ENCODE measurements around the gene COL12A1. TPM values are rescaled to one million over a fixed set of nuclear protein-coding genes. Genes with fewer than 3 reads are reported as not detected.

The COL12A1 gene
- polyA plus RNA-seq, 1 donor from 2014 or later: 0.63 TPM

GRCh38 chr6:75220357-75220756 lies 14.5 kb upstream of the COL12A1 start:
- TF ChIP-seq REST (IDR thresholded peaks at IDR 0.05; ENCODE audit: borderline replicate concordance) (no peak), POLR2AphosphoS5 (IDR thresholded peaks at IDR 0.05) (no peak), TAF1 (IDR thresholded peaks at IDR 0.05; ENCODE audit: low read depth) (no peak), EZH2 (IDR thresholded peaks at IDR 0.05; ENCODE audit: borderline replicate concordance, insufficient read depth, low read length, poor library complexity, severe bottlenecking) (no peak), EP300 (conservative IDR thresholded peaks at IDR 0.05; ENCODE audit: poor library complexity, severe bottlenecking) (no peak), SMC3 (conservative IDR thresholded peaks at IDR 0.05; ENCODE audit: poor library complexity) (no peak), MXI1 (conservative IDR thresholded peaks at IDR 0.05; ENCODE audit: poor library complexity, severe bottlenecking) (no peak), CTCF (IDR thresholded peaks at IDR 0.05; ENCODE audit: poor library complexity, severe bottlenecking) (no peak), RAD21 (conservative IDR thresholded peaks at IDR 0.05) (no peak)
- Histone ChIP-seq H3K36me3 (ENCODE audit: insufficient read depth, low read length) (no peaks in the 10 kb centered on the region), H3F3A (ENCODE audit: insufficient read depth, low read length, poor library complexity, severe bottlenecking) (no peaks in the 10 kb centered on the region), H3K9me3 (ENCODE audit: low read length) (no peaks in the 10 kb centered on the region), H3K4me3 (ENCODE audit: low read length) (no peak overlapping the region), H2AFZ (ENCODE audit: low read depth, low read length) (no peak overlapping the region), H3K79me2 (replicated peaks; ENCODE audit: insufficient read depth, low read length) (no peaks in the 10 kb centered on the region), H3K27ac (ENCODE audit: low read length) (no peak overlapping the region), H3K27me3 (ENCODE audit: insufficient read depth, low read depth, low read length) (no peaks in the 10 kb centered on the region), H4K20me1 (ENCODE audit: insufficient read depth) (no peaks in the 10 kb centered on the region), H3K4me2 (ENCODE audit: low read length) (no peak overlapping the region), H3K9ac (ENCODE audit: low read length) (no peak overlapping the region), H3K9me2 (ENCODE audit: insufficient read depth, low read length) (no peaks in the 10 kb centered on the region)

GRCh38 chr6:75219263-75219662 lies 13.4 kb upstream of the COL12A1 start:
- H3K27ac ChIP-seq (ENCODE audit: low read length): no peak overlapping the region
- no peak overlapping the region for H3K4me2 ChIP-seq (ENCODE audit: low read length)
- H3K79me2 ChIP-seq (replicated peaks; ENCODE audit: insufficient read depth, low read length): no peaks in the 10 kb centered on the region
- H3K36me3 ChIP-seq (ENCODE audit: insufficient read depth, low read length): no peaks in the 10 kb centered on the region
- H3K9ac ChIP-seq (ENCODE audit: low read length): no peak overlapping the region
- no peaks in the 10 kb centered on the region for H3K9me3 ChIP-seq (ENCODE audit: low read length)
- H4K20me1 ChIP-seq (ENCODE audit: insufficient read depth): no peaks in the 10 kb centered on the region
- no peaks in the 10 kb centered on the region for H3K27me3 ChIP-seq (ENCODE audit: insufficient read depth, low read depth, low read length)
- H3K9me2 ChIP-seq (ENCODE audit: insufficient read depth, low read length): no peaks in the 10 kb centered on the region
- H2AFZ ChIP-seq (ENCODE audit: low read depth, low read length): no peak overlapping the region
- H3K4me3 ChIP-seq (ENCODE audit: low read length): no peak overlapping the region
- no peaks in the 10 kb centered on the region for H3F3A ChIP-seq (ENCODE audit: insufficient read depth, low read length, poor library complexity, severe bottlenecking)
- TF ChIP-seq MXI1 (conservative IDR thresholded peaks at IDR 0.05; ENCODE audit: poor library complexity, severe bottlenecking) (no peak), TAF1 (IDR thresholded peaks at IDR 0.05; ENCODE audit: low read depth) (no peak), EZH2 (IDR thresholded peaks at IDR 0.05; ENCODE audit: borderline replicate concordance, insufficient read depth, low read length, poor library complexity, severe bottlenecking) (no peak), EP300 (conservative IDR thresholded peaks at IDR 0.05; ENCODE audit: poor library complexity, severe bottlenecking) (no peak), REST (IDR thresholded peaks at IDR 0.05; ENCODE audit: borderline replicate concordance) (no peak), SMC3 (conservative IDR thresholded peaks at IDR 0.05; ENCODE audit: poor library complexity) (no peak), POLR2AphosphoS5 (IDR thresholded peaks at IDR 0.05) (no peak), RAD21 (conservative IDR thresholded peaks at IDR 0.05) (no peak)
